ENCODE data around the gene ZBTB21.

GRCh38 chr21:41972511-41973205 lies 37.5 kb downstream of the ZBTB21 start:
- TF ChIP-seq CTCF (IDR thresholded peaks at IDR 0.05; ENCODE audit: low read length) (no peak), EZH2phosphoT487 (IDR thresholded peaks at IDR 0.05; ENCODE audit: low read length) (no peak), EZH2 (optimal IDR thresholded peaks at IDR 0.05; ENCODE audit: low read depth, low read length) (no peak)

Data from MM.1S (cell line).